GM12892 (cell line): Measurements from ENCODE around the gene DNAH2.

ENCODE experiments used
- DNase-seq: peaks from one replicate; pipeline ENCODE4 v3.0.0; 2011; ENCODE audit not compliant: insufficient read length
- FAIRE-seq: peaks from 2 replicates; lab custom pipeline; 2011; peaks lifted over from hg19 to GRCh38; lab: Jason Lieb, UNC
- POLR2A ChIP-seq: IDR thresholded peaks from 2 replicates; pipeline ENCODE4 v1.6.1; 2011; ENCODE audit warnings: low read depth, low read length, control low read depth
- POLR2AphosphoS5 ChIP-seq: IDR thresholded peaks from 2 replicates; pipeline ENCODE4 v1.6.1; 2011; ENCODE audit warnings: low read depth, low read length, control low read depth
- TAF1 ChIP-seq: IDR thresholded peaks from 2 replicates; pipeline ENCODE4 v1.6.1; 2011; ENCODE audit warnings: low read depth, mild to moderate bottlenecking, control low read depth, low read length, borderline replicate concordance

The DNAH2 gene

GRCh38 chr17:7686222-7687071 is 31.1 kb upstream of the DNAH2 start:
- FAIRE-seq (no peak), DNase-seq (peak; percentile 47)
- TF ChIP-seq TAF1 (peak; percentile 89), POLR2AphosphoS5 (peak; percentile 95), POLR2A (peak; percentile 96)

GRCh38 chr17:7687072-7687907 is 30.3 kb upstream of the DNAH2 start, which contains the start of gene TP53:
TSS of gene TP53 (minus strand) at chr17:7687490. CDS start at chr17:7676594, 10,896 bp downstream.
- FAIRE-seq (peak; percentile 92), DNase-seq (peak; percentile 71)
- peak; percentile 99 for TF ChIP-seq POLR2AphosphoS5
- peak; percentile 96 for TF ChIP-seq TAF1
- TF ChIP-seq POLR2A, result peak; percentile 99

GRCh38 chr17:7687908-7688807 is 29.4 kb upstream of the DNAH2 start, which contains the start of gene WRAP53:
TSS of gene WRAP53 (plus strand) at chr17:7688477. CDS start at chr17:7688649, 172 bp downstream.
- peak; percentile 87 for DNase-seq
- peak; percentile 72; the same call in 1 of the 2 replicates for TF ChIP-seq POLR2AphosphoS5
- TF ChIP-seq TAF1, result peak; percentile 29; the same call in 1 of the 2 replicates
- peak; percentile 62; the same call in 1 of the 2 replicates for TF ChIP-seq POLR2A
- peak; percentile 95 for FAIRE-seq

GRCh38 chr17:7688808-7689316 is 28.7 kb upstream of the DNAH2 start:
- TF ChIP-seq POLR2A (no peak), TAF1 (no peak), POLR2AphosphoS5 (no peak)
- no peak for FAIRE-seq
- DNase-seq, result no peak

- FAIRE-seq (no peak), DNase-seq (no peak)
- TF ChIP-seq POLR2A, result no peak
- no peak for TF ChIP-seq TAF1
- TF ChIP-seq POLR2AphosphoS5, result no peak
Observed at GRCh38 chr17:7695586-7695985, 22.0 kb upstream of the DNAH2 start.

GRCh38 chr17:7697828-7698588 is 19.5 kb upstream of the DNAH2 start:
- DNase-seq, result no peak
- FAIRE-seq, result no peak
- TF ChIP-seq TAF1 (no peak), POLR2A (no peak), POLR2AphosphoS5 (no peak)

GRCh38 chr17:7700510-7700909 is 17.0 kb upstream of the DNAH2 start:
- FAIRE-seq (no peak), DNase-seq (no peak)
- no peak for TF ChIP-seq POLR2AphosphoS5
- no peak for TF ChIP-seq TAF1
- no peak for TF ChIP-seq POLR2A

- no peak for TF ChIP-seq POLR2A
- no peak for TF ChIP-seq TAF1
- no peak for TF ChIP-seq POLR2AphosphoS5
- FAIRE-seq (no peak), DNase-seq (no peak)
Observed at GRCh38 chr17:7701681-7702080, 15.9 kb upstream of the DNAH2 start.

GRCh38 chr17:7702776-7703175 is 14.8 kb upstream of the DNAH2 start:
- no peak for TF ChIP-seq POLR2A
- no peak for TF ChIP-seq TAF1
- no peak for TF ChIP-seq POLR2AphosphoS5
- DNase-seq, result no peak
- FAIRE-seq, result no peak
